ENCODE measurements around the gene P3H2. TPM values are rescaled to one million over a fixed set of nuclear protein-coding genes. Genes with fewer than 3 reads are reported as not detected.
"Not testable (repeated sequence)": the region's sequence is repeated elsewhere in the genome, so short reads cannot be mapped to it uniquely, and the experiment has no call there.

The P3H2 gene
- total RNA-seq, 1 donor: 0.84 TPM

GRCh38 chr3:189985948-189986347 lies 134.7 kb downstream of the P3H2 start:
- no peak overlapping the region for H3K4me3 ChIP-seq (ENCODE audit: low read length)
- H3K27me3 ChIP-seq (ENCODE audit: insufficient read depth, low read length): no peaks in the 10 kb centered on the region
- no peaks in the 10 kb centered on the region for H3K9me3 ChIP-seq (ENCODE audit: low read depth, low read length)
- H3K4me1 ChIP-seq (ENCODE audit: insufficient read depth, low read length): no peaks in the 10 kb centered on the region

GRCh38 chr3:189983612-189984011 lies 137.1 kb downstream of the P3H2 start:
- Histone ChIP-seq H3K4me3 (ENCODE audit: low read length) (no peak overlapping the region), H3K27me3 (ENCODE audit: insufficient read depth, low read length) (no peaks in the 10 kb centered on the region), H3K4me1 (ENCODE audit: insufficient read depth, low read length) (no peaks in the 10 kb centered on the region), H3K9me3 (ENCODE audit: low read depth, low read length) (no peaks in the 10 kb centered on the region)

GRCh38 chr3:189982321-189982945 lies 138.3 kb downstream of the P3H2 start:
- no peaks in the 10 kb centered on the region for H3K27me3 ChIP-seq (ENCODE audit: insufficient read depth, low read length)
- H3K4me3 ChIP-seq (ENCODE audit: low read length): no peak overlapping the region
- H3K9me3 ChIP-seq (ENCODE audit: low read depth, low read length): no peaks in the 10 kb centered on the region
- no peaks in the 10 kb centered on the region for H3K4me1 ChIP-seq (ENCODE audit: insufficient read depth, low read length)

DNA sequence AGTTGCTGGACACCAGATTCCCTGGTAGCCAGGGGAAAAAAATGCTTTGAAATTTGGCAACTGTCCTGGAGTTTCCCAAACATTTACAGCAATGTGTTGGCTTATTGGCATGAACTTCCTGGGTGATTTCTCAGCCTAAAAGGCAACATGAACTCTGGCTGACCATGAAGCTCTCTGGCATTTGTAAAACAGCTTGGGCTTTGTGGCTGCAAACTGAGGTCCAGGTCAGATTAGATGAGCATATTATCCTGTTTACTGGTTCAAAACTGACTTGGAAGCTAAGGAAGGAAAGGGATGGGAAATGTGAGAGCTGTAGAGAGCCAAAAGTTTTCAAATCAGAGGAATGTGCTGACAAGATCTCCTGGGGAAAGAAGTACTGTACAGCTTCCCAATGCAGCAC lies 139.0 kb downstream of the P3H2 start:
- H3K4me1 ChIP-seq (ENCODE audit: insufficient read depth, low read length): no peaks in the 10 kb centered on the region
- H3K9me3 ChIP-seq (ENCODE audit: low read depth, low read length): no peaks in the 10 kb centered on the region
- H3K4me3 ChIP-seq (ENCODE audit: low read length): no peak overlapping the region
- H3K27me3 ChIP-seq (ENCODE audit: insufficient read depth, low read length): peaks cover 2% of the 10 kb centered on the region

DNA sequence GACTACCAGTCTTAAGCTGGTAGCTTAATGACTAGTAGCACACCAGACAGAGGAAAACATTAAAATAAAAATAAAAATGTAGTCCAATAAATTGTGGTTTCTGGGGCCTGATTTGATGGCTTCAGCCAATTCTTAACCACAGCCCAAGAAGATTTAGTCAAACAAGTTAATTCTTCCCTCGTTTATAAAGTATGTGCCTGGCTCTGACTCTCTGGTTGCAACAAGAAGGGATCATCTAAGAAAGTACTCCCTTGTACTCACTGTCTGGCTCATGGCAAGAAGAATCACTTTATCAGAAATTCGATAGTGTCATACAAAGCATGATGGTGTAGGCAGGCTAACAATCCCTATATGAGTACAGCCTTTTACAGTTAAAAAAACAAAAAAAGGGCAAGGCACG lies 141.9 kb downstream of the P3H2 start:
- Histone ChIP-seq H3K4me1 (ENCODE audit: insufficient read depth, low read length) (no peaks in the 10 kb centered on the region), H3K4me3 (ENCODE audit: low read length) (no peak overlapping the region), H3K27me3 (ENCODE audit: insufficient read depth, low read length) (peaks cover 2% of the 10 kb centered on the region), H3K9me3 (ENCODE audit: low read depth, low read length) (no peaks in the 10 kb centered on the region)

DNA sequence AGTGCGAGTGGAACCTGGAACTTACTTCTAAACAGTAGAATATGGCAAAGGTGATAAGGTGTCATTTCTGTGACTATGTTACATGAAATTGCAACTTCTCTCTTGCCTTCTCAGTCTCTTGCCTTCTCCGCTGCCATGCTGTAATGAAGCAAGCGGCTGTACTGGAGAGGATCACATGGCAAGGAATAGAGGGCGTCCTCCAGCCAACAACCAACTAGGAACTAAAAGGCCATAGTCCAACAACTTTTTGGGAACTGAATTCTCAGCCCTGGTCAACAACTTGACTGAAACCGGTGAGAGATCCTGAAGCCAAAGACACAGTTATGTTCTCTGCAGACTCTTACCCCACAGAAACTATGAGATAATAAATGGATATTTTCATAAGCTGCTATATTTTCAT lies 143.5 kb downstream of the P3H2 start:
- H3K4me3 ChIP-seq (ENCODE audit: low read length): no peak overlapping the region
- H3K27me3 ChIP-seq (ENCODE audit: insufficient read depth, low read length): peaks cover 2% of the 10 kb centered on the region
- no peaks in the 10 kb centered on the region for H3K9me3 ChIP-seq (ENCODE audit: low read depth, low read length)
- H3K4me1 ChIP-seq (ENCODE audit: insufficient read depth, low read length): no peaks in the 10 kb centered on the region

DNA sequence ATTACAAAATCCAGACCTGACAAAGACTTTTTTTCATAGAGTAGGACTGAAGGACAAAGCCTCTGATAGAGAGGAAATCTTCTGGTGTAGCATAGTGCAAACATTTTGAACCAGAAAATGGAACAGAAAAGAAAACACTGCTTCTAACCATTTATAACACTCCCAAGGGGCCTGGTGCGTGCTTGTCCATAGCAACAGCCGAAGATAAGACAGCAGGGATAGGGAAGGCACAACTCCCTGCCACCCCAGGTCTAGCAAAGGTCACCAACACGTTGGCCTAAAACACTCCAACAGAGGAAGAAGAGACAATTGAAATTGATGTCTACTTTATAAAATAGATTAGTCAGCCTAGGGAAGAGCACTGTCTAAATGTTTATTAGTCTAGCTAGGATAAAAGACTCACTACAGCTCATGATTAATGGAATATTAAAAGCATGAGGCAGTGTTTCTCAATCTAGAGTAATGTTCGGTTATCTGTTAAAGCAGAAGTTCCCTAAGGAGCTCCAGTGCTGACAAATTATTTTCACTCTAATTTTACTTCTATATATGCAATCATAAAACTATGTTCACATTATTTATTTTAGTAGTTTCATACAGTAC lies 145.2 kb downstream of the P3H2 start:
- Histone ChIP-seq H3K9me3 (ENCODE audit: low read depth, low read length) (no peaks in the 10 kb centered on the region), H3K27me3 (ENCODE audit: insufficient read depth, low read length) (peaks cover 2% of the 10 kb centered on the region), H3K4me3 (ENCODE audit: low read length) (no peak overlapping the region), H3K4me1 (ENCODE audit: insufficient read depth, low read length) (no peaks in the 10 kb centered on the region)

DNA sequence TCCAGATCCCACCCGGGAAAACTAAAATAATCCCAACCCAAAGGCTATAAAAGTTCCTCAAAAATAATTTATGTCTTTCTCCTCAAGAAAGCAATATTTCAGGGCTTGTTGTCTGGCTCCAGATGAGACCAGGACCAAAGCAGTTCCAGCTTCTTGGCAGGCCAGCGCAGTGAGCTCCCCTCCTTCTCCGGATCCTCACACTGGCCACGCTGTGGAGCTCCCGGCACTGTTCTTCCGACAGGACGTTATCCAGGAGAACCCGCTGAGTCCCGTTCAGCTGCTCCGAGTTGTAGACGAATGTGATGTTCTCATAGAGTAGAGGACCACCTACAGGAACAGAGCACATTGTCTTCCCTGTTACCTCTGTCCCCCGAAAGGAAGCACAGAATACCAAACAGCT lies 146.3 kb downstream of the P3H2 start:
- Histone ChIP-seq H3K27me3 (ENCODE audit: insufficient read depth, low read length) (peaks cover 2% of the 10 kb centered on the region), H3K4me3 (ENCODE audit: low read length) (no peak overlapping the region), H3K4me1 (ENCODE audit: insufficient read depth, low read length) (no peaks in the 10 kb centered on the region)

DNA sequence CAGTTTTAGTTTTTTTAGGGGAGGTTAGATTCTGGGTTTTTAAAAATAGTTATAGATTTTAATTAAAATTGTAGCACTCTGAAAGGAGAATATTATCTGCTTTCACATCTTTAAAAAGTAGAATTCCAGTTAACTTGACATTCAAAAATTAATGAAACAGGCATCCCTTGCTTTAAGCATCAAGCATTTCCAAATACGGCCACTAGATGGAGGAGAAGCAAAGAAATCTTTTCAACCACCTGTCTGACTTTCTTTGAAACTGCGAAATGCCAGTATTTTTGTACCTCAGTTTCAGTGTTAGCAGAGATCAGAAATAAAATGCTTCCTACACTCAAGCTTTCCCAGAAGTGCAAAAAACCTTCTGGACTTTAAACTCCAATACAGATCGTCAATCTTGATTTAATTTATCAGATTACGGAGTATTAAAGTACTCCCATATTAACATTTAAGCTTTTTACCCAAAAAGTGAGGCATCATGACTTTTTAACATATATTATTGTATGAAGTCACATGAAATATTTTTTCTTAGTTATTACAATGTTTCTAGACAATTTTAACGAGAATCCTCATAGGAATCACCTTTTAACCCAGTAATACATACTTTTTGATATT lies 153.3 kb downstream of the P3H2 start:
- no peaks in the 10 kb centered on the region for H3K9me3 ChIP-seq (ENCODE audit: low read depth, low read length)
- H3K4me3 ChIP-seq (ENCODE audit: low read length): no peak overlapping the region
- H3K4me1 ChIP-seq (ENCODE audit: insufficient read depth, low read length): no peaks in the 10 kb centered on the region
- H3K27me3 ChIP-seq (ENCODE audit: insufficient read depth, low read length): peaks cover 2% of the 10 kb centered on the region

More for the DNA sequence above, 146.3 kb downstream of the P3H2 start:
- H3K9me3 ChIP-seq (ENCODE audit: low read depth, low read length): no peaks in the 10 kb centered on the region

- H3K4me3 ChIP-seq (ENCODE audit: low read length): no peak overlapping the region
- peaks cover 2% of the 10 kb centered on the region for H3K27me3 ChIP-seq (ENCODE audit: insufficient read depth, low read length)
- no peaks in the 10 kb centered on the region for H3K9me3 ChIP-seq (ENCODE audit: low read depth, low read length)
- no peaks in the 10 kb centered on the region for H3K4me1 ChIP-seq (ENCODE audit: insufficient read depth, low read length)
These were observed 153.9 kb downstream of the P3H2 start for GRCh38 chr3:189966843-189967242.

DNA sequence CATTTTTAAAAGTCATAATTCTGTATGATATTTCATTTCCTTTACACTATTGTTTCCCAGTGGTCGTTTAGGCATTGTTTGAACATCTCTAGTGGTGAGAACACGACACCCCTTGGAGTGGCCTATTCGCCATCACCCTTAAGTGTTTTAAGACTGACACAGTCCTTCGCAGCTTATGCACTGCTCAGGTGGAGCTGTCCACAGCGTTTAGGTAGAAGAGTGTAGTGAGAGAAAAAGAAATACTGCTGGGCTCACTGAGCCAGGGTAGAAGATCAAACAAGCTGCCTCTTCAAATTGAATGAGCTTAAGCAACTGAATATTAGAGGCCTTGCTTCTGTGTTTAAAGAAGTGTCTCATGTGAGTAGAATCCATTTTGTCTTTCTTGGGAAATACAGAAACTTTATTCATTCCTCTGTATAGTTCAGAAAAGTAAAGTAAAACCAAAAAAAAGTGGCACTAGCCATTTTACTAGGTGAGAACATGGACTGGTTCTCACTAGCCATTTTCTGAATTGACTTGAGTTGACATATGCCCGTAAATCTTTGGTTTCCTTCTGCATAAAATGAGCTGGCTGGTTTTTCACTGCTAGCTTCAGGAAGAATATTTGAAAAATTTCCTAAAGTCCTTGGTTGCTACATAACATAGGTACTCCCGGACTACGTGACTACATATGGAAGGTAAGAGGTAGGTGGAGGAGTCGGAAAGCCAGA lies 155.9 kb downstream of the P3H2 start:
- Histone ChIP-seq H3K4me3 (ENCODE audit: low read length) (no peak overlapping the region), H3K27me3 (ENCODE audit: insufficient read depth, low read length) (peaks cover 2% of the 10 kb centered on the region), H3K9me3 (ENCODE audit: low read depth, low read length) (no peaks in the 10 kb centered on the region), H3K4me1 (ENCODE audit: insufficient read depth, low read length) (no peaks in the 10 kb centered on the region)

DNA sequence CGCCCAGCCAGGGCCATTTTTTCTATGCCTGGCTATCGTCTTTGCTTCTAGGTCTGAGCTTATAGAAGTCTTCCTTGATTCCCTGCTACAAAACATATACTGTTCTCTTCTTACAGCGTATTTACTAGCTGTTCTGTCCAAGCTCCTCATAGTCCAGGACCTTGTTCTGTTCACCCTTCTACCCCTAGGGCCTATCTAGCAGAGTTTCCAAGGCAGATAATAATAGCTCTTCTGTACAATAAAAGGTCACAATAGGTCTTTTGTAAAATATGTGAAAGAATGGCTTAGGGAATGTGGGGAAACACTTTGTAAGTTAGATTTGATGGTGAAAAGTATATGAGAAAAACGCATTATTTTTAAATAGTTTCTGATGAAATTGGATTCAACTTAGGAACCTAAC lies 158.2 kb downstream of the P3H2 start:
- Histone ChIP-seq H3K9me3 (ENCODE audit: low read depth, low read length) (no peaks in the 10 kb centered on the region), H3K27me3 (ENCODE audit: insufficient read depth, low read length) (peaks cover 2% of the 10 kb centered on the region), H3K4me3 (ENCODE audit: low read length) (no peak overlapping the region), H3K4me1 (ENCODE audit: insufficient read depth, low read length) (no peaks in the 10 kb centered on the region)

DNA sequence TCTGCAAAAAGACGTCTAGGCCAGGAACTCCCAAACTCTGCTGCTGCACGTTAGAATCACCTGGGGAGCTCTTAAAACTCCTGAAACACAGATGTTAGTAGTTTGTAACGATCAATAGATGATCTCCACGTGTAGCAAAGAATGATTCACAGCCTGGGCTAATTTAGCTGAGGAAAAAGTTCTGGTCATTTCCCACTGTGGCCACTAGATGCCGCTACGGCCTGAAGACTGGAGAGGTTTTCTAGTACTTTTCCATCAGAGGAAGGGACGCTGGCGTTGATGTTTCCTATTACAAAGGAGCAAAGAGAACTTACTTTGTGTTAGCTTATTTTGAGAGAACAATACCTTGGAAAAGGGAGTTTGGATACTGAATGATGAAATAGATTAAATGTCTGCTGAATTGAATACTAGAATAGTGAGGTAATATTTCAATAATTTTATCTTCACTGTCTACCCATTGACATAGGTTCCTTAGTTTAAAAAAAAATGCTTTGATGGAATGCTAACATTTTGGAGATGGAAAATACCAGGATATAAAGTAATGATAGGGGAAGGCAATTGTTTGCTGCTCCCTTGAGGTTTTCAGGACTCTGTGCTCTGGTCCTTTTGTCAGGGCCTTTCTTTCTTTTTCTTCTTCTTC lies 159.1 kb downstream of the P3H2 start:
- Histone ChIP-seq H3K4me1 (ENCODE audit: insufficient read depth, low read length) (no peaks in the 10 kb centered on the region), H3K9me3 (ENCODE audit: low read depth, low read length) (no peaks in the 10 kb centered on the region), H3K27me3 (ENCODE audit: insufficient read depth, low read length) (peaks cover 2% of the 10 kb centered on the region), H3K4me3 (ENCODE audit: low read length) (no peak overlapping the region)

DNA sequence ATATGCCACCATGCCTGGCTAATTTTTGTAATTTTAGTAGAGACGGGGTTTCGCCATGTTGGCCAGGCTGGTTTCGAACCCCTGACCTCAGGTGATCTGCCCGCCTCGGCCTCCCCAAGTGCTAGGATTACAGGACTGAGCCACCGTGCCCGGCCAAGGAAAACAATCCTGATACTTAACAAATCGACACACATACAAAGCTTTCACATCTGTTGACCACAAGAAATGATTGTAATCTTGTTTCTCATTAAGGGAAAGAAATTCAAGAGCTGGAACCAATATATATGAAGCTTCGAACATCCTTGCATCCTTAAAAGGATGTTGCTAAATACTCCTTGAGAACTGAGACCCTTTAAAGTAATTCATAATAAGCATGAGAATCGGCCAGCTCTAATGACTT lies 159.6 kb downstream of the P3H2 start:
- not testable (repeated sequence) for H3K4me1 ChIP-seq (ENCODE audit: insufficient read depth, low read length); H3K9me3 ChIP-seq (ENCODE audit: low read depth, low read length); H3K27me3 ChIP-seq (ENCODE audit: insufficient read depth, low read length); H3K4me3 ChIP-seq (ENCODE audit: low read length)
